Esophagus muscularis mucosa (tissue), 3 donors: ENCODE data around the gene PARG.

Experiments
- POLR2A ChIP-seq: fragments of 450-650 bp; IDR thresholded peaks from one replicate; pipeline ENCODE4 v1.6.1; 2017; ENCODE audit warnings: antibody characterized with exemption, moderate library complexity, mild to moderate bottlenecking, low read depth
- POLR2AphosphoS5 ChIP-seq, 2 donors: sonication (generic); formaldehyde crosslinking; IDR thresholded peaks; one replicate each; pipeline ENCODE4 v1.6.1; 2017; ENCODE audit warnings: antibody characterized with exemption in 2 of 2
- TF ChIP-seq, protein P1 (sequence below), 3 experiments: fragments of 200-600 bp in 2 of 3; fragments of 450-650 bp in 1 of 3; sonication (generic) in 2 of 3; IDR thresholded peaks; one replicate each; pipeline ENCODE4 v1.5.1; 2017 to 2019; ENCODE audit warnings: antibody characterized with exemption in 3 of 3, mild to moderate bottlenecking in 2 of 3, moderate library complexity in 1 of 3

DNA sequence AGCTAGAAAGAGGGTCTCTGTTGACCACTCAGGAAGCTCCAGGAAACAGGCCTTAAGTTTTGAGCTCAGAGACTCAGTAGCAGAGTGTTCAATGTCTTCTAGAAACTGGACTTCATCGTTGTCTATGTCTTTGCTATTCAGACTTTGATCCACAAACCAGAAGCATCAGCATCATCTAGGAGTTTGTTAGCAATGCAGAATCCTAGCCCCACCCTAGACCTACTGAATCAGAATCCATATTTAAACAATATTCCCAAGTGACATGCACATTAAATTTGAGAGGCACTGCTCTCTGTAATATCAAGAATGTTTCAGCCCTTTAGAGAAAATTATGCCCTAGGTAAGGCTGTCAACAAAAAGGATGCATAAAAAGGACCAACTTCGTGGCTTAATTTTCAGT, 166.8 kb downstream of the PARG start:
- TF ChIP-seq, protein P1, sequence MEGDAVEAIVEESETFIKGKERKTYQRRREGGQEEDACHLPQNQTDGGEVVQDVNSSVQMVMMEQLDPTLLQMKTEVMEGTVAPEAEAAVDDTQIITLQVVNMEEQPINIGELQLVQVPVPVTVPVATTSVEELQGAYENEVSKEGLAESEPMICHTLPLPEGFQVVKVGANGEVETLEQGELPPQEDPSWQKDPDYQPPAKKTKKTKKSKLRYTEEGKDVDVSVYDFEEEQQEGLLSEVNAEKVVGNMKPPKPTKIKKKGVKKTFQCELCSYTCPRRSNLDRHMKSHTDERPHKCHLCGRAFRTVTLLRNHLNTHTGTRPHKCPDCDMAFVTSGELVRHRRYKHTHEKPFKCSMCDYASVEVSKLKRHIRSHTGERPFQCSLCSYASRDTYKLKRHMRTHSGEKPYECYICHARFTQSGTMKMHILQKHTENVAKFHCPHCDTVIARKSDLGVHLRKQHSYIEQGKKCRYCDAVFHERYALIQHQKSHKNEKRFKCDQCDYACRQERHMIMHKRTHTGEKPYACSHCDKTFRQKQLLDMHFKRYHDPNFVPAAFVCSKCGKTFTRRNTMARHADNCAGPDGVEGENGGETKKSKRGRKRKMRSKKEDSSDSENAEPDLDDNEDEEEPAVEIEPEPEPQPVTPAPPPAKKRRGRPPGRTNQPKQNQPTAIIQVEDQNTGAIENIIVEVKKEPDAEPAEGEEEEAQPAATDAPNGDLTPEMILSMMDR (IDR thresholded peaks at IDR 0.05) = no peak
- TF ChIP-seq POLR2AphosphoS5 (IDR thresholded peaks at IDR 0.05) = no peak
- no peak for TF ChIP-seq POLR2A
